Measurements from ENCODE around the gene DTX3.
"Not testable (repeated sequence)": the region's sequence is repeated elsewhere in the genome, so short reads cannot be mapped to it uniquely, and the experiment has no call there.

DTX3 gene

DNA sequence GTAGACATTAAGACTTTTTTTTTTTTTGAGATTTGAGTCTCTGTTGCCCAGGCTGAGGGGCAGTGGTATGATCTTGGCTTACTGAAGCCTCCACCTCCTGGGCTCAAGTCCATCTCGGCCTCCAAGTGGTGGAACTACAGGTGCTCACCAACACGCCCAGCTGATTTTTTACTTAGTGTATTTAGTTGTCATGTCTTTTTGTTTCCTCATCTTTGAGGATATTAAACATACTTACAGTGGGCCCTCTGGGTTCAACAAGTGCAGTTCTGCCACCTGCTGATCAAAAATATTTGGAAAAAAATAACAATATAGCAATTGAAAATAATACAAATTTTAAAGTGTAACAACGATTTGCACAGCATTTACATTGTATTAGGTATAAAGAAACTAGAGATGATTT lies 32.7 kb downstream of the DTX3 start:
- peak; percentile 49 for DNase-seq

DNA sequence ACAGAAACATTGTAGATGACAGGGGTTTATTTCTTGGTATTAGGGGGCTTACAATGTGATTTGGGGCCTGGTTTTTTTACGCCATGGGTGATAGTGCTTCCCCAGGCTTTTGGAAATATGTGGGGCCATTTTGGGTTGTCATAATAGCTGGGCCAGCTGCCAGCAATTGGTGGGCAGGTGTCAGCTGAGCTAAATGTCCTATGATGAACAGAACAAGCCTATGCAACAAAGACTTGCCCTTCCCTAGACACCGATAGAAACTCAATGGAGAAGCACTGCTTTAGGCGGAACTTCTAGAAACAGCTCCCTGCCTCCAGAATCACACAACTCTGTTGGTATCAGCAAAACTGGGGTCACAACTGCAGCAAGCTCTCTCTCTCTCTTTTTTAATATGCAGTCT lies 33.5 kb downstream of the DTX3 start:
- DNase-seq: no peak

- no peak for DNase-seq
These were observed 35.8 kb downstream of the DTX3 start for GRCh38 chr12:57640175-57641042.

DNA sequence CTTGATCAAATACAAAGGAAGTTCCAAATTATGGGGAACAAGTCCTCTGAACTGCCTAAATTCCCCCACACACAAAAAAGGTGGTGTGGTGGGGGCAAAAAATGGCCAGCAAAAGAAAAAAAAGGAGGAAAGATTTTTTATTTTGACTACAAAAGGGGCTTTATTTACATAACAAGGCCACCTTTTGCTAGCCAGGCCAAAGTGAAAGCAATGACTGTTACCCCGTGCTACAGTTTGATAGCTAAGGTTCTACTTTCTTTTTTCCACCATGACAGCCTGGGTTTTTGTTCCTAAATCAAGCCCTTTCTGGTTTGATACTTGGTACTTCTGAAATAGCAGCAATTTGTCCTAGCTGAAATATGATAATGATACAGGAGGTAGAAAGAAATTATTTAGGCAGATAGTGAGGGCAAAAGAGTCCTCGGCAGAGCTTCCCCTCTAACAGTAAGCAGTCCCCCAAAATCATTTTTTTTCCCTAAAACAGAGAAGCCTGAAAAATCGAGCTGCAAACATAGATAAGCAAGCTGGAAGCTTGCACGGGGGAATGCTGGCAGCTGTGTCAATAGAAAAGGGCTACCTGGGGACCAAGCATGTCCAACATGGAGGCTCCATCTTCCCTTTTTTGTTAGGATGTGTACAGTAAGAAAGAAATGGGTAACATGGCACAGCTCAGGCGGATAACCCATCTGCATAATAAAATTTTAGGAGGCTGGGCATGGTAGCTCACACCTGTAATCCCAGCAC lies 37.2 kb downstream of the DTX3 start:
- DNase-seq: peak; percentile 51

GRCh38 chr12:57645990-57646658 lies 41.5 kb downstream of the DTX3 start:
- DNase-seq: peak; percentile 65

GRCh38 chr12:57646659-57647049 lies 42.0 kb downstream of the DTX3 start:
- not testable (repeated sequence) for DNase-seq

GRCh38 chr12:57654042-57654441 lies 49.4 kb downstream of the DTX3 start:
- peak; percentile 22 for DNase-seq

DNA sequence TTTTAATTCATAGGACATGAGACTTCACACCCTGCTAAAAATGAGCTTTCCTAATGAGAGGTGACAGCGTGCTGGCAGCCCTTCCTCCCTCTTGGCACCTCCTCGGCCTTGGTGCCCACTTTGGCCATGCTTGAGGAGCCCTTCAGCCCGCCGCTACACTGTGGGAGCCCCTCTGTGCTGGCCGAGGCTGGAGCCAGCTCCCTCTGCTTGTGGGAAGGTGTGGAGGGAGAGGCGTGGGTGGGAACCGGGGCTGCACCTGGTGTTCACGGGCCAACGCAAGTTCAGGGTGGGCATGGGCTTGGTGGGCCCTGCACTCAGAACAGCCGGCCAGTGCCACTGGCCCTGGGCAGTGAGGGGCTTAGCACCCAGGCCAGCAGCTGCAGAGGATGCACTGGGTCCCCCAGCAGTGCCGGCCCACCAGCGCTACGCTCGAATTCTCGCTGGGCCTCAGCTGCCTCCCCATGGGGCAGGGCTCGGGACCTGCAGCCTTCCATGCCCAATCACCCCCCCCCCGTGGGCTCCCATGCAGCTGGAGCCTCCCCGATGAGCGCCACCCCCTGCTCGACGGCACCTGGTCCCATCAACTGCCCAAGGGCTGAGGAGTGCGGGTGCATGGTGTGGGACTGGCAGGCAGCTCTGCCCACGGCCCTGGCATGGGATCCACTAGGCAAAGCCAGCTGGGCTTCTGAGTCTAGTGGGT lies 51.1 kb downstream of the DTX3 start:
- DNase-seq: no peak

GRCh38 chr12:57656408-57656807 lies 51.8 kb downstream of the DTX3 start:
- DNase-seq: not testable (repeated sequence)

GRCh38 chr12:57657744-57658143 lies 53.1 kb downstream of the DTX3 start:
- no peak for DNase-seq

DNA sequence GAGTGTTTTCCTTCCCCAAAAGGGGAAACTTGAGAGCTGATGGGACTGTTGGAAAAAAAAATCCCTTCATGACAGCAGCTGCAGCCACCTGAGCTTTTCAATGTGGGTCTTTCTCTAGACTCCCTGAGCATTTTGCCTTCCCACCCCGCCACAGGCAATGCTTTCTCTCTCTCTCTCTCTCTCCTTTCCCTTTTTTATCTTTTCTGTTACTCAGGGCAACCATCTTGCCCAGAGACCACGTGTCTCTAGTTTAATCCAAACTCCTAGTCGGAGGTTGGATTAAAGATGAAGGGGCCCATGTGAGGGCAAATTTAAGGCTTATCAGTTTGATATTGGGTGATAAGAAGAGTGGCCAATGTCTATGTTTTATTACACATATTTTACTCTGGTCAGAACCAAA lies 54.3 kb downstream of the DTX3 start:
- no peak for DNase-seq

Measured in OCI-M1 (cell line).